Measurements from ENCODE around the gene SCUBE1.

Gene SCUBE1

GRCh38 chr22:43169310-43170130, 173.7 kb downstream of the SCUBE1 start:
- FAIRE-seq: no peak

DNA sequence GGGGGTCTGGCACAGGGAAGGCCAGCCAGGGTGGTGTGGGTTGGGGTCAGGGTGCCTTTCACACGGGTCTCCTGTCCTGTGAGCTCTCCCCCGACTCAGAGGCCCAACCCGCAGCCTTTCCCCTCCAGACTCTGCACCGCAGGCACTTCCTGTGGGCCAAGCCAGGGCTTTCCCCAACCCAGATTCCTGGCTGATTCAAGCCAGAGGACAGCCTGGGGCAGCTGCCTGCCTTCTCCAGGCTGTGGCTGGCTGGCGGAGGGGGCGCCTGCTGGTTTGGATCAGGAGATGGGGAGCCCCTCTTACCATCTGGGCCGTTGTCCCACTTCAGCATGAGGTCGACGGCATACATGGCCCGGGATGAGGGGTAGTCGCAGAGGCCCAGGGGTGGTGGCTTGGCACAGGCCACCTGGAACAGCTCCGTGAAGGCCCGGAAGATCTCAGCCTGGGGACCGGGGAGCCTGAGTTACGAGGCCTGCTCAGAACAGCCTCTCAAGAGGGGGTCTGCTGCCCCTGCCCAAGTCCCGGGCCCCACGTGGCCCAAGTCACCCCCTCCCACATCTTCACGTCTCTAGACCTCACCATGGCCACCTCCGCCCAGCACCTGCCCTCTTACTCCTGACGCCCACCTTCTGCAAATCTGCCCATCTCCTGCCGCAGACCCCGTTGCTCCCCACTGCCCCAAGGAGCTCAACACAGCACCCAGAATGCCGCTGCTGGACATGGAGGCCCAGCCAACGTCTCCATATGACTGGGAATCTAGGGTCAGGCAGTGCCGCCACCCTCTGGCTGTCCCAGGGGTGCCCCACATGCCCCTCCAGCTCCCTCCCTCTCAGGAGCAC, 174.5 kb downstream of the SCUBE1 start:
- FAIRE-seq: no peak

DNA sequence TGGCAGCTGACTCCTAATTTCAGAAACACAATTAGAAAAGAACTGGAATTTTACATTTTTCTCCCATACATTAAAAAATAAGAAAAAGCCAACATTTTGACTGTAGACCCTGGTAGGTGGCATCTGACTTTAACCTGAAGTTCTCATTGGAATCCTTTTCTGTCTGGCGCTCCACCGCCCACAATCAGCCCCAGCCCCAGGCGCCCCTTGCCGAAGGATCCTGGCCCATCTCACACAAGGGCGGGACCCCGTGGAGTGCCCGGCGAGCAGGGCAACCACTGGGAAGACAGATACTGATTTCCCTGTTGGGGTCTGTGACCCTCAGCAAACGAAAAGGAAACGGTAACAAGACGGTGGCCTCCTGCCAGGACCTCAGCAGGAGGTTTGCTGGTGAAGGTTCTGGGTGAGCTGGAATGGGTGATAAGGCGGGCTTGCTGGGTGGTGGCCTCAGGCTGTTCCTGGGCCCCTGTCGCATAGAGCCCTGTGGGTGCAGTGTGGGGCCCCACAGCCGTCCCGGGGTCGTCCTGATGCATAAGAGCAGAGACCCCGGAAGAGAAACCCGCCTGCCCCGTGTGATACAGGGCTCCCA, 176.1 kb downstream of the SCUBE1 start:
- FAIRE-seq: no peak

- no peak for FAIRE-seq
These were observed 176.8 kb downstream of the SCUBE1 start for GRCh38 chr22:43166132-43166930.

GRCh38 chr22:43164636-43165035, 178.5 kb downstream of the SCUBE1 start:
- no peak for FAIRE-seq

- no peak for FAIRE-seq
These were observed 179.9 kb downstream of the SCUBE1 start for GRCh38 chr22:43163241-43163795.

- no peak for FAIRE-seq
These were observed 180.6 kb downstream of the SCUBE1 start for GRCh38 chr22:43162412-43163150.

- no peak for FAIRE-seq
These were observed 182.6 kb downstream of the SCUBE1 start for GRCh38 chr22:43160497-43161126.

DNA sequence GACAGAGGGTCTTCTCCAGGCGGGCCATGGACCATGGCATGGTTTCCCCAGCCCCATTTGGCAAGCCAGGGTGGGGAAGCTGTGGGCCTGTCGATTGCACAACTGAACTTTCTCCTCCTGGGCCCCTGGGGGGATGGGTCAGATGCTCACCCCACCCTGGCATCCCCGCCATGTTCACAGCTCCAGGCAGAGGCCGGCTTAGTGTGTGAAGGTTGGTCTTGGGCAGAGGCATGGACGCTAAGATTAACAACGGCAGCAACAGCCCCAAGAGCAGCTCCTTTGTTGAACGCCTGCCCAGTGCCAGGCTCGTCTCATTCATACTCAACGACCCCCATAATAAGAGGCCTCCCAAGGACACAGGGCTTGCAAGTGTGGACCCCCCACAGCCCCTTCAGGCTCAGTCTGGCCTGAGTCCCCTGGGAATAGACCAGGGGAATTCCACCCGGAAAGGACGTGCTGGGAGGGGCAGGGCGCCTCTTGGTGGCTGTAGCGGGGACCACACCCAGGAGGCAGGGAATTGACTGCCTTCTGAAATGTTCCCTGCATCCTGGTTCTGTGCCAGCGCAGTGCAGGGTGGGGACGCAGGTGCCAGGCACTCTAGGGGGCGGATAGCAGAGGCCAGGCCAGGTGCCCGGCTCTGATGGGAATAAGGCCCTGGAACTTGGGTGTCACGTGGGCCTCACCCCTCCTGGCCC, 183.5 kb downstream of the SCUBE1 start:
- FAIRE-seq: no peak

- FAIRE-seq: no peak
These were observed 184.2 kb downstream of the SCUBE1 start for GRCh38 chr22:43158778-43159483.

- no peak for FAIRE-seq
These were observed 185.2 kb downstream of the SCUBE1 start for GRCh38 chr22:43157874-43158546.

GRCh38 chr22:43156413-43156812, 186.8 kb downstream of the SCUBE1 start:
- FAIRE-seq: no peak

DNA sequence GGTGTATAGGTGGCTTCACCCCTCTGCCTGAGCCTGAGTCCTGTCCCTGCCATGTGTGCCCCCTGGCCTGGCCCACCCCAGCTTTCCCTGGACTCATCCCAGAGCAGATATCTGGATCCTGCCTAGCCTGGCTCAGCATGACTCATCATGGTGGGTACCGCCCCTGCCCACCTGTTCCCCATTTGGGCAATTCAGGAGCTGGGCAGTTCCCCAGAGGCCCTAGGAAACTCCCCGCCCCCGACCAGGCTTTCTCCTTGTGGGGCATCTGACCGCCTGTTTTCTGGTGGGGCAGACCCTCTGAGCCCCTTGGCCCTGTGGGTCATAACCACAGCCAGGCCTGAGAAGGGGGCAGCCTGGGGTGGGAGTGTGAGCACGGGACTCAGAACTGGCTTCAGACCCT, 187.4 kb downstream of the SCUBE1 start:
- no peak for FAIRE-seq

DNA sequence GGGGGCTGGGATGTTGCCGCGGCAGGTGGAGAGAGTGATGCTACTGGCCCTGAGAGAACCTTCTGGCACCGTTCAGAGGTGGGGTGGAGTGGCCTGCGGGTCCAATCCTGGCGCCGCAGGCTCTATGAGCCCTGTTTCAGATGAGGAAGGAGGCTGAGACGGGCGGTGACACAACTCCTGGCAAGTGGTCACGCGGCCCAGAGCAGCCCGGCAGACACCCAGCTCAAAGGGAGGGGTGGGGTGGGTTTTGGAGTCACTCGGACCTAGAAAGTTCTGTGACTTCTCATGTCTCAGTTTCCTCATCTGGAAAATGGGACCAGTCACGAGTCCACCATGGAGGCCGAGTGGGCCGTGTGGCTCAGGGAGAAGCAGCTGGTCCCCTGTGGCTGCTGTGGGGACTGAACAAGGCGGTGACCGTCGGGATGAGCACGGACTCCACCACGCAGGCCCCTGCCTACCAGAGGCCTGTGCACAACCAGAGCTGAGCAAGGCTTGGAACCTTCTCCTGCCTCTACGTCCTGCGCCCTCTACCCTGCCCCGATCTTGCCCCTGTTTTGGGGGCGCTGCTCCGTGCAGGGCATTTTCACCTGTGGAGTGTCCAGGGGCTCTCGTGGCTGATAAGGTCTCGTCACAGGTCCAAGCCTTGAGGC, 188.2 kb downstream of the SCUBE1 start:
- no peak for FAIRE-seq

DNA sequence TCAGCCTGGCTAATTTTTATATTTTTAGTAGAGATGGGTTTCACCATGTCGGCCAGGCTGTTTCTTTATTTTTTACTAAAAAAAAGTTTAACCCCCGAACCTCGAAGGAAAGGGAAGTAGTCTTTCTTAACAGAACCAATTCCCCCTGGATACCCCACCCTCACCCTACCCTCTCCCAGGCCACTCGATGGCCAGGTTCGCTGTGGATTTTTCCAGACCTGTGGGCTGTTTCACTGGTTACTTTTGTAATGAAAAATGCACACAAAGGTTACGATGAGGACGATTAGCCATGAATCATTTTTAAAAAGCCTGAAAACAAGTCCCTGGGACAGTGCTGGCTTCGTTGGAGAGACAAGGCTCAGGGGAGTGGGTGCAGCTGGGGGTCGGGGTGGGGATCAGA, 189.3 kb downstream of the SCUBE1 start:
- FAIRE-seq: no peak

GRCh38 chr22:43152357-43153071, 190.7 kb downstream of the SCUBE1 start:
- no peak for FAIRE-seq

DNA sequence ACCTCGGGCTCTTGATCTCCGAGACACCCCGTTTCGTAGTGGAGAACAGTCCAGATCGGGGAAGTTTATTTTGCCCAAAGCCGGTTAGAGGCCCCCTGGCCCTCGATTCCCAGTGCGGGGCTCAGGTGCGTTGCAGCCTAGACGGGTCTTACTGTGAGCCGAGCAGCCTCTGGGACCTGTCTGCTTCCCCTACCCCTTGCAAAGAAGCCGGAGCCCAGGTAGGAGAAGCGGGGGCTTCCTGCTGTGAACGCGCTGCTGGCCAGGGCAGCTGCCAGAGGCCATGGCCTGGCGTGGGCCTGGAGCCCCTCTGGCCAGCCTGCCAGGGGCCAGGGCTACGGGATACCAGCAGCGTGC, 191.2 kb downstream of the SCUBE1 start:
- no peak for FAIRE-seq

All from islet of Langerhans (tissue), 1 donor.